Gastroesophageal sphincter (tissue), 3 donors: ENCODE data around the gene OBI1.

Experiments
- CTCF ChIP-seq, 4 experiments: fragments of 200-600 bp in 2 of 4; fragments of 450-650 bp in 2 of 4; sonication (generic) in 1 of 4; IDR thresholded peaks; one replicate each; pipeline ENCODE4 v1.5.1; 2017 to 2019; ENCODE audit warnings: antibody characterized with exemption in 4 of 4, mild to moderate bottlenecking in 2 of 4, moderate library complexity in 2 of 4
- EP300 ChIP-seq: sonication (generic); formaldehyde crosslinking; IDR thresholded peaks from one replicate; pipeline ENCODE4 v1.6.1; 2017; ENCODE audit warnings: antibody characterized with exemption, mild to moderate bottlenecking
- POLR2AphosphoS5 ChIP-seq: sonication (generic); formaldehyde crosslinking; IDR thresholded peaks from one replicate; pipeline ENCODE4 v1.6.1; 2017; ENCODE audit warnings: antibody characterized with exemption

- TF ChIP-seq POLR2AphosphoS5 (no peak), CTCF (IDR thresholded peaks at IDR 0.05) (no peak), EP300 (no peak)
These were observed 56.3 kb downstream of the OBI1 start for GRCh38 chr13:78602561-78603239.
